Measurements from ENCODE around the gene PLA1A. TPM values are rescaled to one million over a fixed set of nuclear protein-coding genes. Genes with fewer than 3 reads are reported as not detected.

Gene PLA1A
- total and polyA plus RNA-seq, 10 of the 15 experiments (the other 5 are each of a cell fraction or from before 2014, with no cell fraction given): 2.9 to 106 (median 4.8) TPM

DNA sequence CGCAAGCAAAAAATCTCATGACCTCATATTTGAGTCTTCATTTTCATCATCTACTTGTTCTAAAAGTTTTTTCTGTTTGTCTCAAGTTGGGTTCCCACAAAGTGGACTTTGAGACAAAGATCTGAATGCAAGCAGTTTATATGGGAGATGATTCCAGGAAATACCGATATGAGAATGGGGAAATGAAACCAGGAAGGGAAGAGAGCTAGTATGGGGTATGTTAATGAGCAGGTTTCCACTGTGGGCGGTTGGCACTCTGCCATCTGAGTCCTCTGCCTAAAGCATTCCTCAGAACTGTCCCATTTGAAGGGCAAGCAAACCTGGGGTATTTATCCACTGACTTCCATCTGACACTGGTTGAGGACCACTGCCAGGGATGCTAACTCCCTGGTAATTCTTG lies 9.6 kb upstream of the PLA1A start (continued):
- peak; percentile 96 for TF ChIP-seq SPI1 (IDR thresholded peaks at IDR 0.05; ENCODE audit: borderline replicate concordance, insufficient read depth, low read depth, low read length)

- H3K4me3 ChIP-seq: no peak overlapping the region
- no peaks in the 10 kb centered on the region for H3K79me2 ChIP-seq (ENCODE audit: control insufficient read depth, insufficient read depth, low read length)
- H3K4me2 ChIP-seq (ENCODE audit: control insufficient read depth, insufficient read depth): no peak overlapping the region
- ChIA-PET POLR2A (interaction anchor here (2.2 to 6.5 kb wide), 5 partner anchors 9 to 32 kb away, joined by 10 to 57 read pairs (median 13); partner anchors contain the start of genes ADPRH, CD80 and PLA1A), CTCF (interaction anchor here (0.6 to 2.3 kb wide), 5 partner anchors 10 to 47 kb away, joined by 3 to 10 read pairs (median 5); partner anchors contain the start of gene CD80), SMC1A (ENCODE audit: uncharacterized antibody, unreplicated experiment) (interaction anchor here (0.6 to 4.3 kb wide), 14 partner anchors 7 to 126 kb away, joined by 3 to 35 read pairs (median 5); partner anchors contain the start of genes ADPRH, CD80, PLA1A and TMEM39A), RAD21 (ENCODE audit: unreplicated experiment) (interaction anchor here (0.8 to 6.5 kb wide), 8 partner anchors 7 to 91 kb away, joined by 3 to 39 read pairs (median 4); no protein-coding TSS in a partner anchor)
- H3K4me1 ChIP-seq (ENCODE audit: control insufficient read depth, insufficient read depth, low read length): peaks cover 19% of the 10 kb centered on the region
- H2AFZ ChIP-seq (ENCODE audit: control insufficient read depth, low read depth, low read length): no peak overlapping the region
- DNase-seq (ENCODE audit: low read depth, low spot score) (no peak), ATAC-seq (peak; percentile 16; the same call in 1 of the 3 replicates), FAIRE-seq (no peak)
- 0 out of 2 replicates have a peak, but pooled peaks have one; percentile 38 for TF ChIP-seq EED (IDR thresholded peaks at IDR 0.05; ENCODE audit: low read depth)
- no peak for TF ChIP-seq KLF5 (IDR thresholded peaks at IDR 0.05; ENCODE audit: partially characterized antibody)
- 51% methylated on average over 6 of the region's 6 CpGs for WGBS (ENCODE audit: insufficient coverage, insufficient replicate concordance, low lambda C conversion rate, missing lambda C conversion rate)
- H3K27me3 ChIP-seq (replicated peaks in 1 of 2; ENCODE audit: control insufficient read depth in 2 of 2, insufficient read depth in 2 of 2, low read length in 1 of 2): no peaks in the 10 kb centered on the region
- H3K9me3 ChIP-seq (replicated peaks; ENCODE audit: control insufficient read depth, insufficient read depth, low read length): peaks cover 16% of the 10 kb centered on the region
- no TSS peak for BruUV-seq (replicated peaks)
- no peaks in the 10 kb centered on the region for H4K20me1 ChIP-seq (ENCODE audit: control insufficient read depth, insufficient read depth)
- H3K27ac ChIP-seq (ENCODE audit: control insufficient read depth, insufficient read depth): no peak overlapping the region
- in situ Hi-C loops (cut with MboI): no loop called here
- H3K9ac ChIP-seq (ENCODE audit: control insufficient read depth, insufficient read depth, low read length): no peak overlapping the region
- intact Hi-C loops (cut with micrococcal nuclease; ENCODE audit: unreplicated experiment): no loop called here
- peaks cover 0 to 8% of the 10 kb centered on the region in 2 experiments for H3K36me3 ChIP-seq (ENCODE audit: control insufficient read depth in 2 of 2, insufficient read depth in 2 of 2, low read length in 1 of 2)
These were observed 8.4 kb upstream of the PLA1A start for GRCh38 chr3:119589102-119589773.

Measured in GM12878 (cell line).